Skeletal muscle satellite cell (primary cell): Measurements from ENCODE around the gene MEG3.

Experiments
- H3K27me3 ChIP-seq: 2 replicates; pipeline ENCODE4 v1.7.0; 2013; ENCODE audit warnings: low read length; ENCODE audit not compliant: control insufficient read depth, insufficient read depth
- H3K36me3 ChIP-seq: 2 replicates; pipeline ENCODE4 v1.7.0; 2013; ENCODE audit warnings: mild to moderate bottlenecking, control low read depth, low read length; ENCODE audit not compliant: insufficient read depth
- H3K4me1 ChIP-seq: 2 replicates; pipeline ENCODE4 v1.7.0; 2013; ENCODE audit warnings: low read length; ENCODE audit not compliant: control insufficient read depth, insufficient read depth
- H3K4me2 ChIP-seq: 2 replicates; pipeline ENCODE4 v1.7.0; 2013; ENCODE audit warnings: mild to moderate bottlenecking, low read length
- H3K4me3 ChIP-seq: 2 replicates; pipeline ENCODE4 v1.7.0; 2013; ENCODE audit warnings: low read length
- H3K9ac ChIP-seq: 2 replicates; pipeline ENCODE4 v1.7.0; 2013; ENCODE audit warnings: mild to moderate bottlenecking, low read depth, low read length, moderate library complexity
- H3K9me3 ChIP-seq: replicated peaks from 2 replicates; pipeline ENCODE4 v1.7.0; 2013; ENCODE audit warnings: mild to moderate bottlenecking, control low read depth, low read length

The MEG3 gene

DNA sequence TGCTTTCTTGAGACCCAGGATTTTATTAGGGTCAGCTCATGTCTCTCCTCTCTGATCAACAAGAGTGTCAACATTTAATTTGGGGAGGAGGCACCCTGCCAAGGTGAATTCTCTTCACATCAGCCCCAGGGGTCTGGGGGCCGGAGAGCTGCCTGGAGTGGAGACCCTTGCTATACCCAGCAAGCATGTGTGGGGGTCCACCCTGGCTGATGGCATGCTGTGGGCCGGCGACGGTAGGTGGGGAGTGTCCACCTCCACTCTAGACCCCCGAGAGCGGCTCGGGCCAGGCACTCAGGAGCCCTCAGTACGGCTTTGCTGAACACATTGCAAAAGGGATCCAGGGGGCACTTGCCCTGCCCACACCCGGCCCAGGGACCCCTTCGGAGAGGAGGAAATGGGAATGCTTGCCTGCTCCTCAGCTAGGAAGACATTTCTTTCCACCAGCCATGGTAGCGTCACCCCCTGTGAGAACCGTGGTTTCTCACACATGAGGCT is 10.4 kb downstream of the MEG3 start:
- no peak overlapping the region for H3K4me3 ChIP-seq
- peaks cover 5% of the 10 kb centered on the region for H3K4me1 ChIP-seq
- no peak overlapping the region for H3K4me2 ChIP-seq
- H3K27me3 ChIP-seq, result no peaks in the 10 kb centered on the region
- H3K9ac ChIP-seq, result no peak overlapping the region
- peaks cover 58% of the 10 kb centered on the region for H3K36me3 ChIP-seq
- H3K9me3 ChIP-seq, result no peaks in the 10 kb centered on the region

DNA sequence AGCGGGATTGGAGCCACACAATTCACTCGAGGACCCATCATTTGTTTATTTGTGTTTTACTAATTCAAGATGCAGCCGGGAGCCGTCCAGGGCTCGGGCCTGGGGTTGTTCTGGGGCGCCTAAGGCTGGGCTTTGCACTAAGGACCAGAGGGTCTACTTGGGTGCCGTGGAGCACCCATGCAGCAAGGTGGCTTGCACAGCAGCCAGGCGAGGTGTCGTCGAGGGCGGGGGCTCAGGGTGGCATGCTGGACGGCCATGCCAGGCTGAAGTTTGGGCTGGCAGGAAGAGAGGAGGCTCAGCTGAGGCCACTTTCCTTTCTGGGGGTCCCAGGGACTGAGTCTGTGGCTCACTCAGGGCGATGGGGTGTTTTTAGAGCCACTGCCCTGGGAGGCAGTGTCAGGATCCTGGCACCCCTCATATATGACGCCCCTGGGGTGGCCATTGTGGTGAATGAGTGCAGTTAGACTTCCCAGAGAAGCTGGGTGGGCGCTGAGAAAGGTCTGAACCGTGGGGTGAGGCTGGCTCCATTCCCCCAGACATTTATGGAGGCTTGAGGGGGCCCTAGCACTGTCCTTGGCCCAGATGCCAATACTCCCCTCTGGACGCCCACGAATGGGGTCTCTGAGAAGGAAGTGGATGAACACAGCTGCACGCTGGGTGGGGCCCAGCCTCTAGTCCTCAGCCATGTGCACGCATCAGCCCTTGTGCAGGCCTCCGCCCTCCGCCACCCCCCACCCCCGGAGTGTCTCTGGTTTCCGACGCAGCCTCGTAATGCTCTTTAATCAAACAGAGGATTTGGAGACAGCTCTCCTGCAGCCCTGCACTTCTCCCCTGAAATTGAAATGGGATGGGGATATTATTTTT is 11.3 kb downstream of the MEG3 start:
- H3K36me3 ChIP-seq, result peaks cover 56% of the 10 kb centered on the region
- no peak overlapping the region for H3K4me3 ChIP-seq
- H3K9ac ChIP-seq, result no peak overlapping the region
- peaks cover 12% of the 10 kb centered on the region for H3K4me1 ChIP-seq
- H3K9me3 ChIP-seq, result no peaks in the 10 kb centered on the region
- H3K27me3 ChIP-seq, result no peaks in the 10 kb centered on the region
- H3K4me2 ChIP-seq, result no peak overlapping the region

DNA sequence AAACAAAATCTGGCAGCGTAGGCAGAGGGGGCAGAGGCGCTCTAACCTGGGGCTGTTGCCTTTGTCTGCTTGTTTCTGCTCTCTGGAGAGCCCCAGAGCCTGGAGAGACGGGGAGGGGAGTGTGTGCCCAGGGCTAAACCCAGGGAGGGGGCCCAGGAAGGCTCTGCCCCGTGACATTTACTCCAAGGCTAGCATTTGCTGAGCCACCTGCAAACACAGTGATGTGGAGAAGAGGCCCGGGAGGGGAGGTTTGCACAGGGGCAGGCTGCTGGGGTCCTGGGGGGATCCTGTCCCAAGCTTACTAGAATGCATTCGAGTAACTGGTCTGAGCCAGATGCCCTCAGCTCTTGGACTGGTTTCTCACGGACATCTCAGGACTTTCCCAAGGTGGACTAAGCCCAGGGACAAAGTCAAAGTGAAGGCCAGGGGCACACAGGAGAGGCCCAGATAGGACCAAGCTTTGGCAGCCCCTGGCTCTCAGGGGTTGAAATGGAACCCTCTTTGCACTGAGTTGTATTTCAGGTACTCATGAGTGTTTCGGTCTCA is 12.0 kb downstream of the MEG3 start:
- Histone ChIP-seq H3K9me3 (no peaks in the 10 kb centered on the region), H3K4me3 (no peak overlapping the region), H3K27me3 (no peaks in the 10 kb centered on the region), H3K36me3 (peaks cover 49% of the 10 kb centered on the region), H3K4me2 (no peak overlapping the region), H3K9ac (no peak overlapping the region), H3K4me1 (peaks cover 20% of the 10 kb centered on the region)

DNA sequence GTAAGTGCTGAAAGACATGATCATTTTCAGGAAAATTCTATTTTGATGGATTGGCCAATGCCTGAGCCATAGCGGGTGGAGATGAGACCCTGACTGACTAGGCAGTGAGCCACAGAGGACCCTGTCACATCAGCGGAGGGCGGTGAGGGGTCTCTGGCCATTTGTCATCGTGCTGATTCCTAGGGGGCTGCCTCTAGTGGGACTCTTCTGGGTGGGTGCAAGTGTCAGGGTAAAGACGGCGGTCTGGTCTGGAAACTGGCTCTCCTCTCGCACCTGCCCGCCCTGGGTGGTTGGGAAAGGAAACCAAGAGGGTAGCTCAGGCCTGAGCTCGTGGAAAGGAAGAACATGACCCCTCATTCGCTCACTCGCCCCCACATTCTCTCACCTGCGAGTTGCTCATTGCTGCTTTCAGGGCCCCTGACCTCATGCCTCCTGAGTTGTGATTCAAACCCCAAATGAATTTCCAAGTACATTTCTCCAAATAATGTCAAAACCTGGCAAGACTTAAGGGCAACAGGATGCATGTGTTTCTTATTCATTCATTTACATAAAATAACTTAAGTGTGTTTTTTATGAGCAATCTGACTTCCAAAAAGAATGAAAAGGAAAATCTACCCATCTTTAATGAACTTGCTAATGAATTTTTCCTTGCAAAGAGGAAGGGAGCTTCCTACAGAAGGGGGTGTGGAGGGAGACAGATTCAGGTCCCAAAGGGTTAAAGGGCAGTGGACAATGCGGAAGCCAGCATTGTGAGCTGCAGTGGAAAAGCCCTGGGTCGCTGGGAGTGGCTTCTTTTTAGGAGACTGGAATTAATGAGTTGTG is 12.8 kb downstream of the MEG3 start:
- no peak overlapping the region for H3K9ac ChIP-seq
- peaks cover 27% of the 10 kb centered on the region for H3K4me1 ChIP-seq
- peaks cover 52% of the 10 kb centered on the region for H3K36me3 ChIP-seq
- no peak overlapping the region for H3K4me3 ChIP-seq
- H3K27me3 ChIP-seq, result no peaks in the 10 kb centered on the region
- no peaks in the 10 kb centered on the region for H3K9me3 ChIP-seq
- H3K4me2 ChIP-seq, result no peak overlapping the region

DNA sequence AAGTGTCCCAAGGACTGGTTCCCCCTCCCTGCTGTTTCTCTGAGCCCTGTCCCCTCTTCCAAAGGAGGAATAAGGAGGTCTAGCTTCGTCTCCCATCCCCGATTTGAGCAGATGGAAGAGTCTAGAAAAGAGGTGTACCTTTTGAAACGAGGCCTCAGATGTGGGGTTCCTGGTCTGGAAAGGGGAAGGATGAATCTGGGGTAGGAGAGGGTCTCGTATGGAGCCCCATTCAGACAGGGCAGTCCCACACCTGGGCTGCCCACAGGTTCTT is 13.3 kb downstream of the MEG3 start:
- no peak overlapping the region for H3K4me2 ChIP-seq
- H3K9me3 ChIP-seq, result no peaks in the 10 kb centered on the region
- no peak overlapping the region for H3K4me3 ChIP-seq
- no peak overlapping the region for H3K9ac ChIP-seq
- H3K36me3 ChIP-seq, result peaks cover 50% of the 10 kb centered on the region
- peaks cover 27% of the 10 kb centered on the region for H3K4me1 ChIP-seq
- H3K27me3 ChIP-seq, result no peaks in the 10 kb centered on the region

DNA sequence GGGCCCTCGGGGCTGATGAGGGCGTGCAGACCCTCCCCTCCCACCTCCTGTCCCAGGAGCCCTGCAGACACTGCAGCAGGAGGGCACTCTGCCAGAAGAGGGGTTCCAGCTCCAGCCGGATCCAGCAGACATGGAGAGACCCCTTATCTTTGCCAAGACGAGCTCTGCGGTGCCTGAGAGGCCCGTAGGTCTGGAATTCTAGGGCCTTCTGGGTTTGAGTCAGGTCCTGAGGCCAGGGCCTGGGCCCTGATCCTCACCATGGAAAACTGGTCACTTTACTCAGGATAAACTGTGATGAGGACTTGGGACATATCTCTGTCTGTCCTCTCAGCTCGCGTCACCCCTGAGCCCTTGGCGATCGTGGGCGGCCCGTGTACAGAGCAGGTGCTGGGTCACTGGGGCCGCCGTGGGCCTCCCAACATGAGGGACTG is 13.8 kb downstream of the MEG3 start:
- no peak overlapping the region for H3K4me3 ChIP-seq
- no peaks in the 10 kb centered on the region for H3K27me3 ChIP-seq
- H3K9ac ChIP-seq, result no peak overlapping the region
- peaks cover 27% of the 10 kb centered on the region for H3K4me1 ChIP-seq
- H3K4me2 ChIP-seq, result no peak overlapping the region
- H3K9me3 ChIP-seq, result no peaks in the 10 kb centered on the region
- peaks cover 50% of the 10 kb centered on the region for H3K36me3 ChIP-seq

DNA sequence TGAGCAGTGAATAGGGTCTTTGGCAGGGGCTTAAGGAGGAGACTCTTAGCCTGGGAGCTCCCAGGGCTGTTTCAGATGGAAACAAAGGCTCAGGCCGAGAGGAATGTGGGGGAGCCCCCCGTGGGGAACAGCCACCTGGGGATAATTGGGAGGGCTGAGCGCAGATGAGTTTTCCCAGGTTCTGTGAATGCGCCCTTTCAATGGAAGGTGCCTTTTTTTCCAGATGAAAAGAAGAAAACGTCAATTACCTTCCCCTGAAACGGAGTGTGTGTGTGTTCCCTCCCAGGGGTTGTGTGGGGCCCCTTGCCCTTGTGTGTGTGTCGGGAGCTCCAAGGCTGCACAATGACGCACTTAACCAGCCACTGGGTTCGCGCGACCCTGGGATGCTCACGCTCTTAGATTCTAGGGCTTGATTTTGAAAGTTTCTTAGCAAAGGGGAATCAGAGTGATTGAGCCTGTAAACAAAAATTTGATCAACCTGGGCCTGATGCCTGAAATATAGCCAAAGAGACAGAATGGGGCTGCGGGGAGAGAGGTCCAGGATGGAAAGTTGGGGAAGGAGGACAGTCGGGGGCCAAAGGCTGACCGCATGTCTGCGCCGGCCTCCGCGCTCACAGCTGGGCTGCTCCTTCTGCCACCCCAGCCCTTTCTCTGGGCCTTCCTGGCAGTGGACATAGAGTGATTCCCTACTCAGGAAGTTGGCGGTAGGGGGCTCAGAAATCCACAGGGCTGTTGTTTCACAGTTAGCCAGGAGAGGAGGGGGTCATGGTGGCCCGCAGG is 14.6 kb downstream of the MEG3 start:
- Histone ChIP-seq H3K27me3 (no peaks in the 10 kb centered on the region), H3K36me3 (peaks cover 47% of the 10 kb centered on the region), H3K4me1 (peaks cover 27% of the 10 kb centered on the region), H3K4me3 (no peak overlapping the region), H3K9me3 (no peaks in the 10 kb centered on the region), H3K4me2 (no peak overlapping the region), H3K9ac (no peak overlapping the region)

DNA sequence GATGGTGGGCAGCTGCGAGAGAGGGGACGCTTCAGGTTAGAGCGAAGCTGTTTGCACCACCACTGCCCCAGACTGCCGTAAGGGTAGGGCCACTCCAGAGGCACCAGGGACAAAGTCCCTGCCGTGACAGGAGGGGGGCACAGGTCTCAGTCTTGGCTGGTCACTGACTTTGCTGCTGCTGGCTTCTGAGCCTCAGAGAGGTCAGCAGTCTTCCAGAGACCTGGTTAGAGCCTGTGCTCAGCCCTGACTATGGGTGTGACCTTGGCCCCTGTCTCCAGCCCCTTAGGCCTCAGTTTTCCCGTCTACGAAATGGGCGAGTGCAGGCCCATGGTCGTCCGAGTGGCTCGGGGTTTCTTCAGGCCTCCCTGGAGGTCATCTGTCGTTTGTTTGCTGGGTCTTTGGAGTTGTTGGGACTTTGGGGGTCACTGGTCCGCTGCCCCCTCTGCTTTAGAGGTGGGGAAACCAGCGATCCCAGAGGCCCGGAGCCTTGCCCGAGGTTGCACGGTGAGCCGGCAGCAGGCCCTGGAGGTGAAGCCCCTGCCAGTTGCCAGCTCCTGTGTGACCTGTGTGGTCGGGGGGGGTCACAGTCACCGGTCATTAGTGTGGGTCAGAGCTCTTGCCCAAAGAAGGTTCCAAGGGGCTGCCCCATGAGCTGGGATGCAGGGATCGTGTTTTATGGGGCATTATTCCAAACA is 15.3 kb downstream of the MEG3 start:
- H3K9me3 ChIP-seq, result no peaks in the 10 kb centered on the region
- H3K27me3 ChIP-seq, result no peaks in the 10 kb centered on the region
- peaks cover 53% of the 10 kb centered on the region for H3K36me3 ChIP-seq
- no peak overlapping the region for H3K4me2 ChIP-seq
- no peak overlapping the region for H3K4me3 ChIP-seq
- no peak overlapping the region for H3K9ac ChIP-seq
- H3K4me1 ChIP-seq, result peaks cover 31% of the 10 kb centered on the region

DNA sequence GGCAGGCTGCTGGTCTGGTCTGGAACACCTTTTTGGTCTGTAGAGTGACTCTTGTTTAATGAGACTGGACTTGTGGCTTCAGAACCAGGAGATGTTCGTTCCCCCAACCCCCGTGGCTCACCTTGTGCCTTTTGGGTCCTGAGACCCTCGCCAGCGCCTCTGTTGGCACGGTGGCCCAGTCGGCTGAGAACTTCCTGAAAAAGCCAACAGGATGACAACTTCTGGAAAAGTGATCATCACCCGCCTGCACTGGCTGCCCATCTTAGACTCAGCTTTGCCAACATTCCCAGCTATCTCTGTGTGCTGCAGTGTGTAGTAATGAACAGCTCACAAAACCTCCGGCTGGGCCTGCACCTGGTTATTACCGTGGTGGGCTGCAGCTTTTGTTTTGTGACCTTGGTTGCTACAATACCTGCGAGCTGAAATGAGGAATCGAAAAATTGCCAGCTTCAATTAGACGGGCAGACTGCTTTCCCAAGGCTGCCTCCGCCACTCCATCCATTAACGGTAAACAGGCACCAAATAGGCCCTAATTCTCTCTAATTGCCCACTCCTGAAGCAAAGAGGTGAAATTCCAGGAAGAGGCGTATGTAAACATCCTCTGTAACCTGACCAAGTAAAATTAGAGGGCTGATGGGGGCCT is 16.0 kb downstream of the MEG3 start:
- Histone ChIP-seq H3K4me2 (no peak overlapping the region), H3K27me3 (no peaks in the 10 kb centered on the region), H3K4me1 (peaks cover 32% of the 10 kb centered on the region), H3K9me3 (no peaks in the 10 kb centered on the region), H3K4me3 (no peak overlapping the region), H3K36me3 (peaks cover 53% of the 10 kb centered on the region), H3K9ac (peak overlapping the region; percentile 40)

DNA sequence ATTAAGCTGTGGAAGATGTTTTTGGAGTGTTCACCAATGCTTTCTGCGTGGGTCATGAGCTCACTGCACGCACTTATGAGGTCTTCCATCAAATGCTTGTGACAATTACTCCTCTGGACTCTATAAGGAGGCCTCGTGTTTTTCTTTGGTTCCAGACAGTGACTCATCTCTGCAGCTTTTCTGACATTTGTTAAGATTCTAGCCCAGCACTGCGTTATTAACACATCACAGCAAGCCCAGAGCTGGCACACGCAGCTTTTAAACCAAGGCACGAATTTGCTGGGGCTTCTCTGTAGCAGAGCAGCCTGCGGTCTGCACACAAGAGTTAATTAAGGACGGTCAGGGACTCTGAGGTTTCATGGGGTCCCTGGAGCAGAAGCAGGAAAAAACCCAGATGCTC is 16.9 kb downstream of the MEG3 start:
- H3K36me3 ChIP-seq, result peaks cover 48% of the 10 kb centered on the region
- peak overlapping the region; percentile 50 for H3K4me2 ChIP-seq
- no peaks in the 10 kb centered on the region for H3K27me3 ChIP-seq
- H3K9me3 ChIP-seq, result no peaks in the 10 kb centered on the region
- H3K4me3 ChIP-seq, result no peak overlapping the region
- H3K9ac ChIP-seq, result peak overlapping the region; percentile 49
- peaks cover 32% of the 10 kb centered on the region for H3K4me1 ChIP-seq
